Right kidney (tissue), 9 donors: ENCODE measurements around the gene RND3.

Experiments used
- DNase-seq: peaks from one replicate; pipeline ENCODE4 v3.0.0-alpha.2; 2016
- long read RNA-seq, 8 donors: transcript quantifications; one replicate each; lab custom pipeline, GENCODE V29; 2026

The RND3 gene, protein sequence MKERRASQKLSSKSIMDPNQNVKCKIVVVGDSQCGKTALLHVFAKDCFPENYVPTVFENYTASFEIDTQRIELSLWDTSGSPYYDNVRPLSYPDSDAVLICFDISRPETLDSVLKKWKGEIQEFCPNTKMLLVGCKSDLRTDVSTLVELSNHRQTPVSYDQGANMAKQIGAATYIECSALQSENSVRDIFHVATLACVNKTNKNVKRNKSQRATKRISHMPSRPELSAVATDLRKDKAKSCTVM
- long read RNA-seq, donor 1, transcript RND3-202 (5 exons, 2,777 nt), result major isoform, 11 of 14 reads
- long read RNA-seq, donor 1, partial matches to known transcripts, result 0 of 14 reads
- long read RNA-seq, donor 1, other reads (novel, unspliced or antisense), result 0 of 14 reads
- long read RNA-seq, donor 2, transcript RND3-202 (5 exons, 2,777 nt), result major isoform, 5 of 10 reads
- long read RNA-seq, donor 2, partial matches to known transcripts, result 0 of 10 reads
- long read RNA-seq, donor 2, other reads (novel, unspliced or antisense), result 0 of 10 reads
- long read RNA-seq, donor 3, partial matches to known transcripts, result 0 of 7 reads
- long read RNA-seq, donor 3, other reads (novel, unspliced or antisense), result 0 of 7 reads
- long read RNA-seq, donor 4, partial matches to known transcripts, result 0 of 5 reads
- long read RNA-seq, donor 4, other reads (novel, unspliced or antisense), result 0 of 5 reads
- long read RNA-seq, donor 5, transcript RND3-202 (5 exons, 2,777 nt), result major isoform, 8 of 9 reads
- long read RNA-seq, donor 5, partial matches to known transcripts, result 0 of 9 reads
- long read RNA-seq, donor 5, other reads (novel, unspliced or antisense), result 0 of 9 reads
- long read RNA-seq, donor 6, partial matches to known transcripts, result 0 of 4 reads
- long read RNA-seq, donor 6, other reads (novel, unspliced or antisense), result 0 of 4 reads
- long read RNA-seq, donor 7, transcript RND3-202 (5 exons, 2,777 nt), result major isoform, 15 of 18 reads
- long read RNA-seq, donor 7, partial matches to known transcripts, result 0 of 18 reads
- long read RNA-seq, donor 7, other reads (novel, unspliced or antisense), result 0 of 18 reads
- long read RNA-seq, donor 8, transcript RND3-202 (5 exons, 2,777 nt), result major isoform, 7 of 10 reads
- long read RNA-seq, donor 8, partial matches to known transcripts, result 0 of 10 reads
- long read RNA-seq, donor 8, other reads (novel, unspliced or antisense), result 0 of 10 reads

GRCh38 chr2:150487537-150488429, at the start of gene RND3:
RND3 (minus strand) TSS chr2:150487667; CDS start chr2:150487417, 250 bp downstream.
- peak; percentile 74 for DNase-seq

DNA sequence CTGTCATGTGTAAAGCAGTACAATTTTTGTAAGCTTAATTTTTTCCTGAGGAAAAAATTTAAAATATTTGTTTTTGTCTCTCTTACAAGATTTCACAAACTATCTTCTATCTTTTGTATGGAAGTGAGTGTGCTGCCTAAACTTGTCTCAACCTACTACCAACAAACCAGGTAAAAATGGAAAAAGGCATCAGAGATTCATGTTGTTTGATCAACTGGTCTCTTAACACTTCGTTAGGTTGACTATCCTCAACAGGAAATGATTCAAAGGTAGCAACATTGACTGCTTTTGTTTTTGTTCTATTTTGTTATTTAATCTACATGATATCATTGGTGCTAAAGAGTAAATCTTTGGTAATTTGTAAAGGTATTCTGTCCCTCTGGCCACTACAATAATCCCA, 47.7 kb upstream of the RND3 start:
- no peak for DNase-seq

DNA sequence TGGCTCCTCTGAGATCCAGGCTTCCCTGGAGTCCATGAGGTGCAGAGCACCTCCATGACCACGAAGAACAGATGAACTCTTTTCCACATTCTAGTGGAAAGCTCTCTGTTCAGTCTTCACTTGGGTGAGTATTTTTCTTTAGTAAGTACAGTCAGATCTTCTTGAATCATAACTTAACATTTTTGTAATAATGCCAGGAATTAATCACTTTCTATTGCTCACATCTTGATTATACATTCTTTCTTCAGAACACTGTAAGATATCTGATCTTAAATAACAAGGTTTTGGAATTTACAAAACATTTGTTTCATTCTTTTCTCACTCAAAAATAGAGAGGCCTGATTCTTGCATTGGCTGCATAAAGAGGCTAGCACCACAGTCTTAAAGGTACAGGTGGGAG, 45.4 kb upstream of the RND3 start:
- no peak for DNase-seq

DNA sequence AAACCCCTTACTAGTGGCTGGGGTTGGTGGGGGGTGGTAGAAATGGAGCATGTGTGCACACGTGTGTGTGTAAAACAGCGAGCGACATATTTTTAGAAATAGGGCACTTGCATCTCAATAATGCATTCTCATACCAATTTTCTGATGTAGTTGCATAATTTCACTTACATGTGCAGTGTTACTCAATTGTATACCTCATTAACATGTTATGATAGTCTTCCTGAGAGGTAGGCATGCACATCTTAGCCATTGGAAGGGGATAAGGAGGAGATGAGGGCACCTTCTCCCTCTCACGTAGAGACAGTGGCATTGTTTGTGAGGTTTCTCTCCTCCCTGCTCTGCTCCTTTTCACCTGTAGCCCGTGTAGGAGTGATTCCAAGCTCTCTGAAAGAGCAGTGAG, 44.6 kb upstream of the RND3 start:
- no peak for DNase-seq

GRCh38 chr2:150531591-150531990, 44.1 kb upstream of the RND3 start:
- DNase-seq, result no peak

GRCh38 chr2:150530168-150530567, 42.7 kb upstream of the RND3 start:
- DNase-seq, result no peak

- no peak for DNase-seq
Observed at GRCh38 chr2:150528861-150529801, 41.7 kb upstream of the RND3 start.

- DNase-seq, result peak; percentile 16
Observed at GRCh38 chr2:150526827-150527226, 39.4 kb upstream of the RND3 start.

DNA sequence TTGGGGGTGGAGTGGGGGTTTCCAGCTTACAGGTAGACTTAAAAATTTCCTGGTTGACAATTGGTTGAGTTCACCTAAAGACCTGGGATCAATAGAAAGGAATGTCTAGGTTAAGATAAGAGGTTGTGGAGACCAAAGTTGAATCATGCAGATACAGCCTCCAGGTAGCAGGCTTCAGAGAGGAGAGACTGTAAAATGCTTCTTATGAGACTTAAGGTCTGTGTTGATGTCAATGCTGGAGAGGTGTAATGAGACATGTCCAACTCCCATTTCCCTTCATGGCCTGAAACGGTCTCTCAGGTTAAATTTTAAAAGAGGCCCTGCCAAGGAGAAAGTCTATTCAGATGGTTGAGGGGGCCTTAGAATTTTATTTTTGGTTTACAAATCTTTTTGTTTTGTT, 38.5 kb upstream of the RND3 start:
- no peak for DNase-seq

DNA sequence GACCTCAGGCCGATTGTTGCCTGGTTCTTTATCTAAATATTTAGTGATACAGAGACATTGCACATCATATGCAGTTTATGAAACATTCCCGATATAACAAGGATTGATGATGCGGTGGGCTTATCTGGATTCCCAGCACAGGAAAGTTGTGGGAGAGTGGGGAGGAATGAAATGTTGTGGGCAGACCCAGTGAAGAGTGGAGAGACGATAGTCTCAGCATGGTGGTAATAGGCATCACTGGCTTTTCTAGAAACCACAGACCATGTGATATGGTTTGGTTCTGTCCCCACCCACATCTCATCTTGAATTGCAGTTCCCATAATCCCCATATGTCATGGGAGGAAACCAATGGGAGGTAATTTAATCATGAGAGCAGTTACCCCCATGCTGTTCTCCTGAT, 34.8 kb upstream of the RND3 start:
- DNase-seq, result no peak

DNA sequence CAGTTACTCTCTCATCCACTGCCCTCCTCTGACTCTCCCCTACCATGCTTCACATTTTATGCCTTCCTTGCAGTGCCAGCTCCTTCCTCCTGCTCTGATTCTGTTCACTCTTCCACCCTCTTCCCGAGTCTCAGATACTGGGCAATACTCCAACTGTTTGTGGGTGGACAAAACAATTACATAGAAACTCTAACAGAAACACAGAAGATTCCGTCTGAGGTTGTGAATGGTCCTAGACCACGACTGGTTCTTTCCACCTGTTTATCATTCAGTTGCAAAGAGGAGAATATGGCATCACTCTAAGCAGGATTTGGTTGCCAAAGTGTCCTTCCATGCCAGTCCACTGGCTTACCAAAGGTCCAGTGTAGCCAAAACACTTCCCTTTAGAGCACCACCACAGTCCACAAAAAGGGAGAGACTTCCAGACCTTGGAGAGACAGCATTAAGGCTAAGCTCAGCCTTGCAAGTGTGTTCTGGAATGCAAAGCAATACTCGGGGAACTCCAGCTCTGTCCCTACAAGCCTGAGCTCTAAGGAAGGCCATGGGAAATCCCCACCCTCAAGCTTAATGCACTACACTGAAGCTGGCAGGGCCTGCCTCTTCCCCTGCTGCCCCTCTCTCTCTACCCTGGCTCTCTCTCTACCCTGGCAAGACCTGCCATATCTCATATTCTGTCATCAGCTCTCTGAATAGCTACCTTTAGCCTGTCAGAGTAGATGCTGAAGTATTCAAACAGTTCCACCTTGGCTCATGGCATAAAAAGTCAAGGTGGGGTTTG, 33.6 kb upstream of the RND3 start:
- DNase-seq, result no peak

DNA sequence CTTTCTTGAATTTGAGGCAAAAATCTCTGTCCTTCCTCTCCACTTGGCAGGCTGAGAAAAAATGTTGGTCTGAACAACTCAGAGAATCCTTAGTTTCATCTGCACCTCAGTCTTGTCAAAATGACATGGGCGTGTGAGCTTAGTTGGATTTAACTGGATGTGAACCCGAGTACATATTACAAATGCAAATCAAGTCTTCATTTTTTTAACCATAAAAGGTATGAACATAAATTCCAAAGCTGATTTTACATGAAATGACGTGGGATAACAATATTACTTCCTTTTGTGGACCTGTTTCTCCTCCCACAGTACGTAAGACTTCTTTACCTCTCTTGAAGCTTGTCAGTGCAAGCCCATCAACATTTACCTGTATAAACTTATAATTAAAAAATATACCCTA, 32.6 kb upstream of the RND3 start:
- no peak for DNase-seq

GRCh38 chr2:150517951-150518680, 30.6 kb upstream of the RND3 start:
- DNase-seq, result no peak

GRCh38 chr2:150513647-150514046, 26.2 kb upstream of the RND3 start:
- DNase-seq, result no peak

- no peak for DNase-seq
Observed at GRCh38 chr2:150508497-150509137, 21.1 kb upstream of the RND3 start.

GRCh38 chr2:150507071-150507470, 19.6 kb upstream of the RND3 start:
- DNase-seq, result no peak

DNA sequence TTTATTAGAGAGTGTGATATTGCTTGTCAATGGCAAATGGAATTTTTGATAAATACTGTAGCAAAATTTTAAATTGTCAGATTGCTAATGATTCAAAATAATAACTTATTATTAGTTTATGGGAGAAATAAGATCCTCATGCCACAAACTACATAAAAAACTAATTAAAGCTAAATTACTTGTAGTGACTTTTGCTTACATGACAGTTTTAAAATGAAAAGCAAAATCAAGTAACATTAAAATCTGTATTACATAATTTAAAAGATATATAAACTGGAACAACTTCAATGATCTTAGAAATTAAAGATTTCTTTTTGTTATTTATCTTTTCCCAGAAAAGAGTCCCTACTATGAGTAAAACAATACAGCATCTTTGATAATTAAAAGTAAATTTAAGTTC, 17.7 kb upstream of the RND3 start:
- no peak for DNase-seq

GRCh38 chr2:150495993-150496627, 8.6 kb upstream of the RND3 start:
- DNase-seq, result no peak
